Large intestine (tissue), 3 donors: ENCODE measurements around the gene RFTN1. TPM values are rescaled to one million over a fixed set of nuclear protein-coding genes. Genes with fewer than 3 reads are reported as not detected.

ENCODE experiments used
- DNase-seq, 2 donors: peaks; one replicate each; pipeline versions ENCODE4 v3.0.0 to v3.0.0-alpha.2; 2013
- H3K27ac ChIP-seq: one replicate; pipeline ENCODE4 v1.5.1; 2013; ENCODE audit warnings: low read length
- H3K27me3 ChIP-seq: 2 replicates; pipeline ENCODE4 v1.6.1; 2013; ENCODE audit warnings: low read length; ENCODE audit not compliant: control insufficient read depth, insufficient read depth
- H3K36me3 ChIP-seq: 2 replicates; pipeline ENCODE4 v1.6.1; 2013; ENCODE audit warnings: low read length; ENCODE audit not compliant: control insufficient read depth, insufficient read depth
- H3K4me1 ChIP-seq: one replicate; pipeline ENCODE4 v1.6.1; 2013; ENCODE audit warnings: low read length; ENCODE audit not compliant: control insufficient read depth, insufficient read depth
- H3K4me3 ChIP-seq: one replicate; pipeline ENCODE4 v1.5.1; 2013; ENCODE audit warnings: low read length
- H3K9me3 ChIP-seq: one replicate; pipeline ENCODE4 v1.6.1; 2013; ENCODE audit warnings: mild to moderate bottlenecking, low read depth, low read length, moderate library complexity; ENCODE audit not compliant: control insufficient read depth
- WGBS: methylation state at CpG from one replicate; pipeline ENCODE4 v1.1.5; 2013; ENCODE audit warnings: low lambda C conversion rate; ENCODE audit not compliant: insufficient coverage; 5-methylcytosine and 5-hydroxymethylcytosine counted together
- polyA plus RNA-seq: library from polyadenylated mRNA; unstranded; fragments of 120-200 nt; gene quantifications from one replicate; pipeline ENCODE4 v1.2.1, GENCODE V29; 2013

RFTN1 gene
- polyA plus RNA-seq, 1 donor = 15.0 TPM

DNA sequence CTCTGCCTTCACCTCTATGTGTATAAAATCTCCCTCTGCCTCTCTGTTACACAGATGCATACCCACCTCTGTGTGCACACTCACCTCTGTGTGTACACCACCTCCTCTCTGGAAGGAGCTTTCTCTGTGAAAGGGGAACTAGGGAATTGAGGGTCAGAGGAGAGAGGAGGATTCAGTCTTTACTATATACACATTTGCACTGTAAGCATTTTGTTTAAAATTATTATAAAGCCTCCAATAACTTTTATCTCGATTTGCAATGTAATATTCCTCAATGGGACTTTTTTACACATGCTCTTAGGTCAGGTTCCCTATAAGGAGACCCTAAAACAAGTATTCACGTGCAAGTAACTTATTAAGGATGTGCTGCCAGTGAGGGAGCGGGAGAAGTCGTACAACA is 166.0 kb downstream of the RFTN1 start:
- no peaks in the 10 kb centered on the region for H3K27me3 ChIP-seq
- no peaks in the 10 kb centered on the region for H3K9me3 ChIP-seq
- peaks cover 19% of the 10 kb centered on the region for H3K36me3 ChIP-seq
- H3K4me1 ChIP-seq = no peaks in the 10 kb centered on the region
- WGBS = 100% methylated on average over 1 of the region's 4 CpGs
- H3K27ac ChIP-seq = no peak overlapping the region
- no peak overlapping the region for H3K4me3 ChIP-seq
- no peak for DNase-seq

DNA sequence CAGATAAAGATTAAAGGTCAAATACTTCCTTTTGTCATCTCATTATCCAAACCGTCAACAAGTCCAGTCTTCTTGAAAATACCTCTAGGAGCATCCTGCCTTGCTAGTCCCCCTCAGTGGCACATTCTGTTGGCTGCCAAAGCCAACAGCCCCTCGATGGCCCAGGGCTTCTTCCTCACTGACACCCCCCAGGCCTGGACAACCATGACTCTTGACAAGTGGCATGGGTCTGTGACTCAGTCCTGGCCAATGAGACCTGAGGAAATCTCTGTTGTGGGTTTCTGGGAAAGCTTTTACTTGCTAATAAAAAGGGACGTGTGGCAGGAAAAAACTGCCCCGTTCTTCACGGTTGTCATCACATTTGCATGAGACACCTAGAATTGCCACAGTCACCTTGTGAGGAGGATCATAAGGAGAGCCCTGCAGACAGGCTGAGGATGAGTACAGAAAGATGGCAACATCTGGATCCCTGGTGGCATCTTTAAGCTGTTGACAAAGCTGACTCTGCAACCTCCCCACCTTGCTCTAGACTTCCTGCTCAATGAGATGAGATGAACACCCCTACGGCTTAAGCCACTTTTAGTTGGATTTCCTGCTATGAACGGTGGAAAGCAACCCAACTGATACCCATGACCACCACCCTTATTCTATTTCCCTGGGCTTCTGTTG is 167.0 kb downstream of the RFTN1 start:
- WGBS = no CpG with 5 or more reads among the region's 7 CpGs
- no peak overlapping the region for H3K27ac ChIP-seq
- no peaks in the 10 kb centered on the region for H3K4me1 ChIP-seq
- H3K27me3 ChIP-seq = no peaks in the 10 kb centered on the region
- peaks cover 19% of the 10 kb centered on the region for H3K36me3 ChIP-seq
- no peaks in the 10 kb centered on the region for H3K9me3 ChIP-seq
- no peak for DNase-seq
- no peak overlapping the region for H3K4me3 ChIP-seq

DNA sequence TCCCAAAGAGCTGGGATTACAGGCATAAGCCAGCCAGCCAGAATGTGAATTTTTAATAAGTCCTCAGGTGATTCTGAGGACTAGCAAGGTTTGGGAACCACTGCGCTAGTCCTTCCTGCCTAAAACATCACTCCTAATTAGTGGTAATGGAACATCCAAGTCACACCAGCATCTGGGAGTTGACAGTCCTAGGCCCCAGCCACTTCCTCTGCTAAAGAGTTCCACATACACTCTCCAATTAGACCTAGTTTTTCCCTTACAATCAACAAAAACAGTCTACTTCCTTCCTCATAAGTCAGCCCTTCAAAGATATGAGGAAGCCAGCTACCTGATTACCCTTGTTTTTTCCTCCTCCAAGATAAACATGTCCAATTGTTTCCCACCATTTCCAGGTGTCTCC is 170.4 kb downstream of the RFTN1 start:
- peaks cover 9% of the 10 kb centered on the region for H3K36me3 ChIP-seq
- H3K4me3 ChIP-seq = no peak overlapping the region
- no peaks in the 10 kb centered on the region for H3K27me3 ChIP-seq
- no peak overlapping the region for H3K27ac ChIP-seq
- WGBS = no CpG with 5 or more reads among the region's 1 CpG
- H3K4me1 ChIP-seq = no peaks in the 10 kb centered on the region
- H3K9me3 ChIP-seq = no peaks in the 10 kb centered on the region
- DNase-seq = no peak

DNA sequence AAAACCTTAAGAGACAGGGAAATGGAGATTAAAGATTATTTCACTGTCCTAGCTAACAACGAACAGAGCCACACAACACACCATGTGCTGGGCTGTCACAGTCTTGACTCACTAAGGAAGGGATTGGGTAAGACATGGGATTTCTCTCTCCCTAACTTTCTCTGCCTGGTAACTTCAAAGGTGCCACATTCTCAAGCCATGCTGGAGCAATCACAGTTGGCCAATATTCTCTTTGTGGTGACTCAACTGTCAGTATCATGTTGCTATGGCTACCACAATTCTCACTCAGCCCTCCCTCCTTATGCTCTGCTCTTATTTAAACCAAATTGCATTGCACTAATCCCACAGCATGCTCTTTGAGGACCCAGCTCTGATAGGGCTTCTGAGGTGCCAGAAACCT is 174.5 kb downstream of the RFTN1 start:
- DNase-seq = no peak
- Histone ChIP-seq H3K9me3 (no peaks in the 10 kb centered on the region), H3K27ac (no peak overlapping the region), H3K4me3 (no peak overlapping the region), H3K27me3 (no peaks in the 10 kb centered on the region), H3K36me3 (peaks cover 22% of the 10 kb centered on the region), H3K4me1 (no peaks in the 10 kb centered on the region)
- no CpG with 5 or more reads among the region's 1 CpG for WGBS

DNA sequence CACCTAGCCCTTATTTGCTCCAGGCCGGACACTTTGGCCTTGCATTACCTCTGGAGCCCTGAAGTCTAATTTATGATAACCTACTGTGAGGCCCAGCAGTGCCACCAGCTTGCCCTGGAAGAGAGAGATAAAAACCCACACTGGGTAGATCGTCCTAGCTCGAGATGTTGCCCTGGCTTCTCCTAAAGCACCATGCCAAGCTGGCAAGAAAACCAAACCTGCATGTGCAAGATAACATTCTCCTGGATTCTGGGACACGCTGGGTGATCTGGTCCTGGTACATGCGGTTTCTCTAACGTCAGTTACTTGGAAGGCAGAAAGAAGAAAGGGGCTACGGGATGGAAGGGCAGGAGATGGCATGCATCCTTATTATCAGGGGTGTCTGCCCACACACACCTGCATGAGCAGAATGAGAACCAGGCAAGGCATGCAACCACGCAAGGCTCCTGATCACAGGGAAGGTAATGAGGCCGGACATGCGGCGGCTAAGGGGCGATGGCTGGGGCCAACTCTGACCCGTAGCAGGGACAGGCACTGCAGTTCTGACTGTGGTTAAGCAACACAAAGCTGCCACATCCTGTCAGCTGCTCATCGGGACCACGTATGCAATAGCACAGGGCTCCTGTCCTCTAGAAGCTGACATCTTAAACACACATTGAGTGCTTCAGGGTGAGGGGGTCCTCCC is 175.5 kb downstream of the RFTN1 start:
- H3K27me3 ChIP-seq = no peaks in the 10 kb centered on the region
- H3K36me3 ChIP-seq = peaks cover 22% of the 10 kb centered on the region
- no peak overlapping the region for H3K27ac ChIP-seq
- 100% methylated on average over 1 of the region's 15 CpGs for WGBS
- no peak for DNase-seq
- no peak overlapping the region for H3K4me3 ChIP-seq
- no peaks in the 10 kb centered on the region for H3K4me1 ChIP-seq
- no peaks in the 10 kb centered on the region for H3K9me3 ChIP-seq

DNA sequence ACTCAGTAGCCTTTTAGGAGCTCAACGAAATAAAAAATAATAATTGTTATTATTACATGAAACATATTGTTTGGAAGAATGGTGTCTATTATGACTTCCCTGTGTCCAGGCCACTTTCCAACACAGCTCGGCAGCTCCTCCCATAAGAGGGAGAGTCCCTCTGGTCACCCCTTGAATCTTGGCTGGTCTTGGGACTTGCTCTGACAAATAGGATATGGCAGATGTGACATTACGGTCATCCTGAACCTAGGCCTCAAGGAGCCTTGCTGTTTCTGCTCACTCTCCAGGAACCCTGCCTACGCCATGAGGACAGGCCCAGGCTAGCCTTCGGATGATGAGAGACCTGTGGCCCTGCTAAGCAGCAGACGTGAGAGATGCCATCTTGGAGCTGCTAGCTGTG is 176.7 kb downstream of the RFTN1 start:
- Histone ChIP-seq H3K36me3 (peaks cover 22% of the 10 kb centered on the region), H3K27ac (no peak overlapping the region), H3K4me3 (no peak overlapping the region), H3K4me1 (no peaks in the 10 kb centered on the region), H3K9me3 (peaks cover 4% of the 10 kb centered on the region), H3K27me3 (no peaks in the 10 kb centered on the region)
- 100% methylated on average over 1 of the region's 6 CpGs for WGBS
- DNase-seq = no peak

DNA sequence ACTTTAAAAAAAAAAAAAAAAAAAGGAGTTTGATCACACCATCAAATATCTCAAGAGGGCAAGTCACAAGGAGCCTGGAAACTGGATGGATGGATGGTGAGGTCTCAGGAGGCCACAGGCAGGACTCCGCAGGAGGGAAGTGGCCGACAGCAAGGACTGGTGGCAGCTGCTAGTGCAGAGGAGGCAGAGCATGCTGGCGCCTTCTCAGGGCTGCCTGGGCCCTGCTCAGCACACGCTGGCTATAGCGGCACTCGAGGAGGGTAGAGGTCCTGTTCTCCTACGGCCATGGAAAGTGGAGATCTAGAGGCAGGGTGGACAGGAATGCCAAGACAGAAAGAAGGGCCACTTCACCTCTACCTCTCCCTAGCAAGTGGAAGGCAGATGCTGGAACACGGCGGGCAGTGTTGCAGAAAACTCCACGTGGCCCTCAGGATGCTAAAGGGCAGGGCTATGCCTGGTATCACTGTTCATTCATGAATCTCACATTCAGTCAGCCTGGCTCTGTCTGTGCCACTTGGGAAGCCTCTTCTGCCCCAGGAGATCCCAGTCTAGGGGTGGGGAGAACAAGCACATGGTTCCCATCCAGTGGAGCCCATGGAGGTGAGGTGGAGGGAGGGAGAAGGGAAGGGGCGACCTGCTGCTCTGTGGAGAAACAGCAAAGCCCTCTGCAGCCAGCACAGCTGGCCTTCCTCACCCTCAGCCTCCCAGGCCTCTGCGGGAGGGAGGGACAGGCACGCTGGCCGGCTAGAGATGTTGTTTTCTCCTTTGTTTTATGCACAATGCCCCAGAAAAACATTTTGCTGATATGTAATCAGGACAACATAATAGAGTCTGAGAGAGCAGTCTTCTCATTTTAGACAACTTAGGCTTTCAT is 177.5 kb downstream of the RFTN1 start:
- WGBS = no CpG with 5 or more reads among the region's 14 CpGs
- DNase-seq = no peak
- H3K27ac ChIP-seq = no peak overlapping the region
- no peaks in the 10 kb centered on the region for H3K27me3 ChIP-seq
- no peak overlapping the region for H3K4me3 ChIP-seq
- no peaks in the 10 kb centered on the region for H3K4me1 ChIP-seq
- H3K9me3 ChIP-seq = peaks cover 9% of the 10 kb centered on the region
- H3K36me3 ChIP-seq = peaks cover 22% of the 10 kb centered on the region

DNA sequence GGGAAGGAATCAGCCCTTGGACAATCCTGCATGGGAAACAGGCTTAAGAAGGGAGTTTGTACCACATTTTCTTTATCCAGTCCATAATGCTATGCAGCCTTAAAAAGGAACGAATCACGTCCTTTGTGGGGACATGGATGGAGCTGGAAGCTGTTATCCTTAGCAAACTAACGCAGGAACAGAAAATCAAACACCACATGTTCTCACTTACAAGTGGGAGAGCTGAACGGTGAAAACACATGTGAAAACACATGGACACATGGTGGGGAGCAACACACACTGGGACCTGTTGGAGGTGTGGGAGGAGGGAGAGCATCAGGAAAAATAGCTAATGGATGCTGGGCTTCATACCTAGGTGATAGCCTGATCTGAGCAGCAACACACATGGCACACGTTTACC is 178.2 kb downstream of the RFTN1 start:
- 93% methylated on average over 3 of the region's 5 CpGs for WGBS
- Histone ChIP-seq H3K27me3 (no peaks in the 10 kb centered on the region), H3K9me3 (peaks cover 9% of the 10 kb centered on the region), H3K4me1 (no peaks in the 10 kb centered on the region), H3K4me3 (no peak overlapping the region), H3K27ac (no peak overlapping the region), H3K36me3 (peaks cover 22% of the 10 kb centered on the region)
- no peak for DNase-seq

DNA sequence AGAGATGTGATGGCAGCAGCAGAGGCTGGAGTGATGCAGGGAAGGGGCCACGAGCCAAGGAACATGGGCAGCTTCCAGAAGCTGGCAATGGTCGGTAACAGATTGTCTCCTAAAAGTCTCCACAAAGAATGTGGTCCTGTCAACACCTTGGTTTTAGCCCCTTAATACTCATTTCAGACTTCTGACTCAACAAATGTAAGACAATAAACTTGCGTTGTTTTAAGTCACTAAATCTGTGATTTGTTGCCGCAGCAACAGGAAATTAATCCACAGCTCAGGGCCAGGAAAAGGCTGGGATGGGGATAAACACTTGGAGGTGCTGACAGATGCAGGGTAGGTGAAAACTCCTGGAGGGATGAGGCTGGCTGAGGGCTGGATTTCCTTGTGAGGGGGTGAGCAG is 178.6 kb downstream of the RFTN1 start:
- WGBS = 60% methylated on average over 1 of the region's 4 CpGs
- Histone ChIP-seq H3K27ac (no peak overlapping the region), H3K36me3 (peaks cover 25% of the 10 kb centered on the region), H3K9me3 (peaks cover 9% of the 10 kb centered on the region), H3K4me3 (no peak overlapping the region), H3K4me1 (no peaks in the 10 kb centered on the region), H3K27me3 (no peaks in the 10 kb centered on the region)
- no peak for DNase-seq

DNA sequence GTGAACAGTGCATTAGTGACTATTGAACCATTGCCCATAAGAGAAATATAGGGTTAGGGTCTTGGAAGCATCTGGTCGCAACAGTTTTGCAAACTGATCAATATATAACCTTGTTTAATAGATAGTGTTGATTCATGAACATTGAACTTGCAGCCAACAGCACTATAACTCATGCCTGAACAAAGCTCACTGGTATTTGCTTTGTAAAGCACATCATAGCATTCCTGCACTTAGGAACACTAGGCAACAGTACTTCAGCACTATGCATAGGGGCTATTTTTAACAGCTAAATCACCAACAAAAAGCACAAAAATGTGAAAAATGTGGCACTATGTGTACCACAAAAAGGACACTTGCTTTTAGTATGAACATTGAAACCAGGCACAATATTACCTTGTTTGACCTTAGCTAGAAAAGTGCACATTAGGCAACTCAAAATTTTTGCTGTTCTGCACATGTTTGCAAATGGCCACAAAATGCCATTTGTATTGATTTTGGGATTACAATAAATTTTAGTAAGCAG is 180.5 kb downstream of the RFTN1 start:
- no peak for DNase-seq
- WGBS = no CpG with 5 or more reads among the region's 1 CpG
- Histone ChIP-seq H3K27me3 (no peaks in the 10 kb centered on the region), H3K9me3 (peaks cover 9% of the 10 kb centered on the region), H3K4me1 (no peaks in the 10 kb centered on the region), H3K36me3 (peaks cover 38% of the 10 kb centered on the region), H3K27ac (no peak overlapping the region), H3K4me3 (no peak overlapping the region)
